ENCODE measurements around the gene VSNL1. TPM values are rescaled to one million over a fixed set of nuclear protein-coding genes. Genes with fewer than 3 reads are reported as not detected.

The VSNL1 gene
- total and polyA plus RNA-seq, 2 donors (not counting 1 experiment from before 2014, with no cell fraction given), result not detected

DNA sequence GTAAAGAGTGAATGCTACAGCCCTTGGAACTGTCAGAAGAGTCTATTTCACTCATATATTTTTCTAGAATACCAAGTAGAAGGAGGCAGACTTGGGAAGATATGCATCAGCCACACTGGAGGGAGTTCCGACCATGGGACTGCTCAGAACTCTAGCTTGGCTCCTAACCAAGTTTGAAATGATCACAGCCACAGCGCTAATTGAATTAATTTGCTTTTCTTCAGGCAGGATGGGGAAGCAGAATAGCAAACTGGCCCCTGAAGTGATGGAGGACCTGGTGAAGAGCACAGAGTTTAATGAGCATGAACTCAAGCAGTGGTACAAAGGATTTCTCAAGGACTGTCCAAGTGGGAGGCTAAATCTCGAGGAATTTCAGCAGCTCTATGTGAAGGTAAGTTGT lies 51.4 kb downstream of the VSNL1 start:
- Histone ChIP-seq H4K20me1 (ENCODE audit: control insufficient read depth, insufficient read depth, low read length, poor library complexity, severe bottlenecking) (no peaks in the 10 kb centered on the region), H3K27ac (ENCODE audit: low read length in 2 of 2) (no peak overlapping the region), H3K4me1 (ENCODE audit: control insufficient read depth in 2 of 2, insufficient read depth in 2 of 2, low read length in 2 of 2) (no peaks in the 10 kb centered on the region), H3K27me3 (replicated peaks in 1 of 4; ENCODE audit: control extremely low read depth in 1 of 4, control insufficient read depth in 3 of 4, insufficient read depth in 4 of 4, low read length in 3 of 4) (peaks cover 0 to 6% (median 2%) of the 10 kb centered on the region in 4 experiments), H3K79me2 (ENCODE audit: control insufficient read depth, insufficient read depth, low read length) (no peaks in the 10 kb centered on the region), H3K36me3 (replicated peaks in 1 of 2; ENCODE audit: control extremely low read depth in 1 of 2, control insufficient read depth in 1 of 2, extremely low read depth in 1 of 2, insufficient read depth in 2 of 2, low read length in 1 of 2) (no peaks in the 10 kb centered on the region), H2AFZ (ENCODE audit: insufficient read depth, low read depth, low read length, poor library complexity, severe bottlenecking) (no peak overlapping the region), H3K9ac (ENCODE audit: low read length) (no peak overlapping the region), H3K4me2 (replicated peaks; ENCODE audit: low read depth, low read length, poor library complexity, severe bottlenecking) (no peak overlapping the region), H3K4me3 (ENCODE audit: control extremely low read depth in 1 of 5, extremely low read depth in 1 of 5, insufficient read depth in 1 of 5, low read depth in 2 of 5, low read length in 4 of 5) (no peak overlapping the region), H3K9me3 (ENCODE audit: control extremely low read depth in 1 of 3, control insufficient read depth in 2 of 3, insufficient read depth in 1 of 3, low read length in 2 of 3) (no peaks in the 10 kb centered on the region)
- H3K27ac Mint-ChIP-seq, result no peak overlapping the region
- 91% methylated on average over 2 of the region's 3 CpGs for WGBS (ENCODE audit: insufficient coverage)
- intact Hi-C loops (cut with micrococcal nuclease), result no loop called here
- no peak for DNase-seq
- H3K4me1 Mint-ChIP-seq, result no peaks in the 10 kb centered on the region
- POLR2A ChIA-PET, result no interaction called here
- TF ChIP-seq, protein P1, sequence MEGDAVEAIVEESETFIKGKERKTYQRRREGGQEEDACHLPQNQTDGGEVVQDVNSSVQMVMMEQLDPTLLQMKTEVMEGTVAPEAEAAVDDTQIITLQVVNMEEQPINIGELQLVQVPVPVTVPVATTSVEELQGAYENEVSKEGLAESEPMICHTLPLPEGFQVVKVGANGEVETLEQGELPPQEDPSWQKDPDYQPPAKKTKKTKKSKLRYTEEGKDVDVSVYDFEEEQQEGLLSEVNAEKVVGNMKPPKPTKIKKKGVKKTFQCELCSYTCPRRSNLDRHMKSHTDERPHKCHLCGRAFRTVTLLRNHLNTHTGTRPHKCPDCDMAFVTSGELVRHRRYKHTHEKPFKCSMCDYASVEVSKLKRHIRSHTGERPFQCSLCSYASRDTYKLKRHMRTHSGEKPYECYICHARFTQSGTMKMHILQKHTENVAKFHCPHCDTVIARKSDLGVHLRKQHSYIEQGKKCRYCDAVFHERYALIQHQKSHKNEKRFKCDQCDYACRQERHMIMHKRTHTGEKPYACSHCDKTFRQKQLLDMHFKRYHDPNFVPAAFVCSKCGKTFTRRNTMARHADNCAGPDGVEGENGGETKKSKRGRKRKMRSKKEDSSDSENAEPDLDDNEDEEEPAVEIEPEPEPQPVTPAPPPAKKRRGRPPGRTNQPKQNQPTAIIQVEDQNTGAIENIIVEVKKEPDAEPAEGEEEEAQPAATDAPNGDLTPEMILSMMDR (IDR thresholded peaks at IDR 0.05), result no peak
- TF ChIP-seq EZH2 (IDR thresholded peaks at IDR 0.05; ENCODE audit: borderline replicate concordance, insufficient read depth, low read depth, low read length, poor library complexity, severe bottlenecking), result no peak
- H3K4me3 Mint-ChIP-seq, result no peak overlapping the region
- ATAC-seq (ENCODE audit: low read depth), result no peak
- peaks cover 33% of the 10 kb centered on the region for H3K27me3 Mint-ChIP-seq
- H3K9me3 Mint-ChIP-seq (ENCODE audit: insufficient read depth), result no peaks in the 10 kb centered on the region
- CTCF ChIA-PET, result no interaction called here

DNA sequence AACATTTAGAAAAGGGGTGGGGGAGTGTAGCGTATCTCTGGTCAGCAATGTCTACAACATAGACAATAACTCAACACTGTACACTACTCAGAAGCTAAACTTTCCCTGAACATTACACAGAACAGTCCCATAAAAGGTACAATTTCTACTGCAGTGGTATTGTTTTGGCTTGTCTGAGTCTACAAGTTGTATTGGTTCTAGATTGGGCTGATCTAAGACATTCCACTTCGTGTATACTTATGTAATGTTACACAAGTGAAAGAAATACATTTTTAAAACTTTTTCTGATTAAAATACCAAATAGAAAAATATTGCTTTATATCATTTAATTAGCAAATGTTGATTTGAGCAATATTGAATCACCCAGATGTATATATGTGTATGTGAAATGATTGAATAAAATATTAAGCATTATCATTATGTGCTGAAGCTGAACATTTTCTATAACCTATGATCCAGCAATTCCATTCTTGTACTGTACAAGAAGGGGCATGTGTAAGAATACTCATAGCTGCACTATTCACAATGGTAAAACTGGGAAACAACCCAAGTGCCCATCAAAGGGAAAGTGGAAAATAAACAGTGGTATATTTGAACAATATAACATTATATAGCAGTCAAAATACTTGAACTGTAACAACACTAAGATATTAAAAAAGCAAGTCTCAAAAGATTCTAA lies 52.4 kb downstream of the VSNL1 start:
- H3K27me3 Mint-ChIP-seq, result peaks cover 36% of the 10 kb centered on the region
- DNase-seq (no peak), ATAC-seq (ENCODE audit: low read depth) (no peak)
- no peak overlapping the region for H3K27ac Mint-ChIP-seq
- CTCF ChIA-PET, result no interaction called here
- TF ChIP-seq, protein P1 (IDR thresholded peaks at IDR 0.05), result no peak
- no peak for TF ChIP-seq EZH2 (IDR thresholded peaks at IDR 0.05; ENCODE audit: borderline replicate concordance, insufficient read depth, low read depth, low read length, poor library complexity, severe bottlenecking)
- no CpG with 5 or more reads among the region's 2 CpGs for WGBS (ENCODE audit: insufficient coverage)
- Histone ChIP-seq H3K4me1 (ENCODE audit: control insufficient read depth in 2 of 2, insufficient read depth in 2 of 2, low read length in 2 of 2) (no peaks in the 10 kb centered on the region), H3K9ac (ENCODE audit: low read length) (no peak overlapping the region), H3K4me3 (ENCODE audit: control extremely low read depth in 1 of 5, extremely low read depth in 1 of 5, insufficient read depth in 1 of 5, low read depth in 2 of 5, low read length in 4 of 5) (no peak overlapping the region), H3K27ac (ENCODE audit: low read length in 2 of 2) (no peak overlapping the region), H4K20me1 (ENCODE audit: control insufficient read depth, insufficient read depth, low read length, poor library complexity, severe bottlenecking) (no peaks in the 10 kb centered on the region), H3K79me2 (ENCODE audit: control insufficient read depth, insufficient read depth, low read length) (no peaks in the 10 kb centered on the region), H3K36me3 (replicated peaks in 1 of 2; ENCODE audit: control extremely low read depth in 1 of 2, control insufficient read depth in 1 of 2, extremely low read depth in 1 of 2, insufficient read depth in 2 of 2, low read length in 1 of 2) (no peaks in the 10 kb centered on the region), H2AFZ (ENCODE audit: insufficient read depth, low read depth, low read length, poor library complexity, severe bottlenecking) (no peak overlapping the region), H3K27me3 (replicated peaks in 1 of 4; ENCODE audit: control extremely low read depth in 1 of 4, control insufficient read depth in 3 of 4, insufficient read depth in 4 of 4, low read length in 3 of 4) (peaks cover 0 to 6% (median 2%) of the 10 kb centered on the region in 4 experiments), H3K4me2 (replicated peaks; ENCODE audit: low read depth, low read length, poor library complexity, severe bottlenecking) (no peak overlapping the region), H3K9me3 (ENCODE audit: control extremely low read depth in 1 of 3, control insufficient read depth in 2 of 3, insufficient read depth in 1 of 3, low read length in 2 of 3) (no peaks in the 10 kb centered on the region)
- no peaks in the 10 kb centered on the region for H3K4me1 Mint-ChIP-seq
- POLR2A ChIA-PET, result no interaction called here
- H3K9me3 Mint-ChIP-seq (ENCODE audit: insufficient read depth), result no peaks in the 10 kb centered on the region
- intact Hi-C loops (cut with micrococcal nuclease), result no loop called here
- H3K4me3 Mint-ChIP-seq, result no peak overlapping the region

Data from B cell (primary cell).